ENCODE measurements around the gene PLPP3. TPM values are rescaled to one million over a fixed set of nuclear protein-coding genes. Genes with fewer than 3 reads are reported as not detected.

PLPP3 gene
- total and polyA plus RNA-seq, 9 of the 15 experiments (the other 6 are each of a cell fraction or from before 2014, with no cell fraction given) = 0.07 to 0.54 (median 0.20) TPM

GRCh38 chr1:56534130-56534651, 45.2 kb downstream of the PLPP3 start:
- Histone ChIP-seq H3K4me1 (replicated peaks in 1 of 2; ENCODE audit: control insufficient read depth in 2 of 2, insufficient read depth in 2 of 2, low read length in 2 of 2) (no peaks in the 10 kb centered on the region), H3K4me3 (no peak overlapping the region), H3K27me3 (ENCODE audit: control insufficient read depth in 2 of 2, insufficient read depth in 2 of 2, low read length in 2 of 2) (peaks cover 0 to 5% of the 10 kb centered on the region in 2 experiments; a peak in 1 of 5 replicates), H3K9me3 (replicated peaks; ENCODE audit: control insufficient read depth, insufficient read depth, low read depth, low read length) (no peaks in the 10 kb centered on the region), H3K9ac (ENCODE audit: insufficient read depth in 1 of 2, low read depth in 2 of 2, low read length in 2 of 2) (no peak overlapping the region), H4K20me1 (replicated peaks; ENCODE audit: control insufficient read depth, insufficient read depth, low read length) (no peaks in the 10 kb centered on the region), H2AFZ (ENCODE audit: low read depth, low read length) (no peak overlapping the region), H3K79me2 (ENCODE audit: control insufficient read depth, insufficient read depth, low read length) (no peaks in the 10 kb centered on the region), H3K4me2 (ENCODE audit: insufficient read depth, low read length) (no peak overlapping the region), H3K9me1 (ENCODE audit: control insufficient read depth, insufficient read depth, low read length) (no peaks in the 10 kb centered on the region), H3K36me3 (ENCODE audit: control insufficient read depth, insufficient read depth, low read length) (no peaks in the 10 kb centered on the region), H3K27ac (ENCODE audit: extremely low read depth, low read depth, low read length) (no peak overlapping the region)
- ChIA-PET POLR2A (interaction anchor here (0.6 kb wide), 1 partner anchor 139 kb away, joined by 3 read pairs; no protein-coding TSS in a partner anchor), CTCF (ENCODE audit: low intra/inter-chr PET ratio) (no interaction called here)
- in situ Hi-C loops (cut with MboI) (no loop called here), intact Hi-C loops (cut with micrococcal nuclease) (no loop called here)
- ATAC-seq (no peak), DNase-seq (ENCODE audit: extremely low read depth in 1 of 4, low spot score in 3 of 4) (no peak), FAIRE-seq (no peak)
- 6% methylated on average over 5 of the region's 5 CpGs for WGBS (ENCODE audit: insufficient coverage, low coverage, missing lambda C conversion rate)
- no TSS peak for BruUV-seq (replicated peaks)
- TF ChIP-seq UBTF (IDR thresholded peaks at IDR 0.05; ENCODE audit: borderline replicate concordance in 1 of 2, low read depth in 2 of 2, low read length in 2 of 2) (no peak), FOXA1 (IDR thresholded peaks at IDR 0.05; ENCODE audit: borderline replicate concordance) (no peak), ZNF512 (tag; IDR thresholded peaks at IDR 0.05) (no peak), ZNF75A (CRISPR knock-in tag; IDR thresholded peaks at IDR 0.05) (no peak), RAD21 (CRISPR knock-in tag; conservative IDR thresholded peaks at IDR 0.05 in 1 of 2, IDR thresholded peaks at IDR 0.05 in 1 of 2) (no peak), CBX5 (IDR thresholded peaks at IDR 0.05; ENCODE audit: borderline replicate concordance, low read depth) (no peak), ZBTB9 (CRISPR knock-in tag; IDR thresholded peaks at IDR 0.05) (no peak), SIN3A (IDR thresholded peaks at IDR 0.05; ENCODE audit: borderline replicate concordance in 2 of 2, control insufficient read depth in 1 of 2, low read depth in 2 of 2, low read length in 2 of 2) (no peak), CCAR2 (IDR thresholded peaks at IDR 0.05; ENCODE audit: low read depth, low read length) (no peak), ZNF398 (CRISPR knock-in tag; IDR thresholded peaks at IDR 0.05) (no peak), RFX1 (IDR thresholded peaks at IDR 0.05) (no peak), HOXB6 (CRISPR knock-in tag; IDR thresholded peaks at IDR 0.05; ENCODE audit: borderline replicate concordance) (no peak), GTF2A2 (tag; IDR thresholded peaks at IDR 0.05) (no peak), HDAC3 (IDR thresholded peaks at IDR 0.05; ENCODE audit: borderline replicate concordance, partially characterized antibody) (no peak), CHD1 (IDR thresholded peaks at IDR 0.05; ENCODE audit: low read length) (no peak)
